ENCODE results near the gene LRCH4. TPM values are rescaled to one million over a fixed set of nuclear protein-coding genes. Genes with fewer than 3 reads are reported as not detected.
A peak's percentile ranks its signal among the peaks of the same experiment; 100 is the strongest.
"Not testable (repeated sequence)": the region's sequence is repeated elsewhere in the genome, so short reads cannot be mapped to it uniquely, and the experiment has no call there.

Gene LRCH4
- total and polyA plus RNA-seq, 2 donors from 2014 or later = 23.2 to 62.9 TPM

- no peak overlapping the region for H3K27ac ChIP-seq (ENCODE audit: low read depth in 2 of 2, low read length in 2 of 2)
- H3K27me3 ChIP-seq (ENCODE audit: control insufficient read depth, insufficient read depth, low read length) = no peaks in the 10 kb centered on the region
- no peak overlapping the region for H3K9ac ChIP-seq (ENCODE audit: low read length in 3 of 3)
- DNase-seq (no peak), FAIRE-seq (no peak)
- H3K9me3 ChIP-seq (ENCODE audit: control insufficient read depth in 2 of 3, insufficient read depth in 1 of 3, low read length in 3 of 3) = no peaks in the 10 kb centered on the region
- intact Hi-C loops (cut with DNase I) = no loop called here
- peaks cover 0 to 9% (median 9%) of the 10 kb centered on the region in 3 donors for H3K4me1 ChIP-seq (ENCODE audit: control insufficient read depth in 2 of 3, insufficient read depth in 2 of 3, low read depth in 1 of 3, low read length in 3 of 3)
- no peak for TF ChIP-seq CTCF (IDR thresholded peaks at IDR 0.05; ENCODE audit: borderline replicate concordance, extremely low read depth, insufficient read depth)
- H3K36me3 ChIP-seq (ENCODE audit: control insufficient read depth in 2 of 3, insufficient read depth in 3 of 3, low read length in 3 of 3) = peaks cover 0 to 33% (median 10%) of the 10 kb centered on the region in 3 donors
- H3K4me3 ChIP-seq (ENCODE audit: low read length in 3 of 3) = no peak overlapping the region
Observed at GRCh38 chr7:100552532-100552931, 33.4 kb downstream of the LRCH4 start.

- H3K9ac ChIP-seq (ENCODE audit: low read length in 3 of 3); H3K9me3 ChIP-seq (ENCODE audit: control insufficient read depth in 2 of 3, insufficient read depth in 1 of 3, low read length in 3 of 3); DNase-seq; H3K4me3 ChIP-seq (ENCODE audit: low read length in 3 of 3); FAIRE-seq; H3K27me3 ChIP-seq (ENCODE audit: control insufficient read depth, insufficient read depth, low read length); intact Hi-C loops (cut with DNase I): not testable (repeated sequence)
- H3K36me3 ChIP-seq (ENCODE audit: control insufficient read depth in 2 of 3, insufficient read depth in 3 of 3, low read length in 3 of 3) = peaks cover 0 to 14% (median 4%) of the 10 kb centered on the region in 3 donors
- peak overlapping the region; percentile 55 to 79 for H3K27ac ChIP-seq (ENCODE audit: low read depth in 2 of 2, low read length in 2 of 2)
- peaks cover 7 to 40% (median 39%) of the 10 kb centered on the region in 3 donors for H3K4me1 ChIP-seq (ENCODE audit: control insufficient read depth in 2 of 3, insufficient read depth in 2 of 3, low read depth in 1 of 3, low read length in 3 of 3)
Observed at GRCh38 chr7:100548446-100548845, 37.5 kb downstream of the LRCH4 start.

- Histone ChIP-seq H3K27me3 (ENCODE audit: control insufficient read depth, insufficient read depth, low read length) (no peaks in the 10 kb centered on the region), H3K4me1 (ENCODE audit: control insufficient read depth in 2 of 3, insufficient read depth in 2 of 3, low read depth in 1 of 3, low read length in 3 of 3) (peaks cover 7 to 40% (median 39%) of the 10 kb centered on the region in 3 donors), H3K36me3 (ENCODE audit: control insufficient read depth in 2 of 3, insufficient read depth in 3 of 3, low read length in 3 of 3) (peaks cover 0 to 11% (median 4%) of the 10 kb centered on the region in 3 donors), H3K27ac (ENCODE audit: low read depth in 2 of 2, low read length in 2 of 2) (peak overlapping the region; percentile 79 to 92), H3K4me3 (ENCODE audit: low read length in 3 of 3) (no peak overlapping the region), H3K9me3 (ENCODE audit: control insufficient read depth in 2 of 3, insufficient read depth in 1 of 3, low read length in 3 of 3) (no peaks in the 10 kb centered on the region), H3K9ac (ENCODE audit: low read length in 3 of 3) (peak overlapping the region in 1 of 3 donors; percentile 48)
- no peak for DNase-seq
- intact Hi-C loops (cut with DNase I) = no loop called here
- TF ChIP-seq CTCF (IDR thresholded peaks at IDR 0.05; ENCODE audit: borderline replicate concordance, extremely low read depth, insufficient read depth) = no peak
- no peak for FAIRE-seq
Observed at GRCh38 chr7:100547872-100548271, 38.1 kb downstream of the LRCH4 start.

GRCh38 chr7:100546926-100547800 lies 38.8 kb downstream of the LRCH4 start:
- Histone ChIP-seq H3K4me3 (ENCODE audit: low read length in 3 of 3) (peak overlapping the region in 1 of 3 donors; percentile 19), H3K9me3 (ENCODE audit: control insufficient read depth in 2 of 3, insufficient read depth in 1 of 3, low read length in 3 of 3) (no peaks in the 10 kb centered on the region), H3K27me3 (ENCODE audit: control insufficient read depth, insufficient read depth, low read length) (no peaks in the 10 kb centered on the region), H3K4me1 (ENCODE audit: control insufficient read depth in 2 of 3, insufficient read depth in 2 of 3, low read depth in 1 of 3, low read length in 3 of 3) (peaks cover 7 to 40% (median 39%) of the 10 kb centered on the region in 3 donors), H3K27ac (ENCODE audit: low read depth in 2 of 2, low read length in 2 of 2) (peak overlapping the region; percentile 79 to 92), H3K36me3 (ENCODE audit: control insufficient read depth in 2 of 3, insufficient read depth in 3 of 3, low read length in 3 of 3) (peaks cover 0 to 5% (median 0%) of the 10 kb centered on the region in 3 donors), H3K9ac (ENCODE audit: low read length in 3 of 3) (peak overlapping the region in 2 of 3 donors; percentile 48 to 57)
- intact Hi-C loops (cut with DNase I) = no loop called here
- DNase-seq (no peak), FAIRE-seq (no peak)
- no peak for TF ChIP-seq CTCF (IDR thresholded peaks at IDR 0.05; ENCODE audit: borderline replicate concordance, extremely low read depth, insufficient read depth)

Data from kidney (tissue), 14 donors.